Skeletal muscle tissue (tissue), 5 donors: ENCODE results near the gene NEBL. TPM values are rescaled to one million over a fixed set of nuclear protein-coding genes. Genes with fewer than 3 reads are reported as not detected.

ENCODE experiments used
- H3K27ac ChIP-seq: one replicate; pipeline ENCODE4 v1.7.0; 2013; ENCODE audit warnings: mild to moderate bottlenecking, low read depth, low read length, inconsistent platforms
- H3K27me3 ChIP-seq, 3 donors: one replicate each; pipeline ENCODE4 v1.7.0; 2013; ENCODE audit warnings: low read length in 3 of 3; ENCODE audit not compliant: control insufficient read depth in 3 of 3, insufficient read depth in 3 of 3
- H3K36me3 ChIP-seq, 3 donors: one replicate each; pipeline ENCODE4 v1.7.0; 2013; ENCODE audit warnings: low read length in 3 of 3; ENCODE audit not compliant: control insufficient read depth in 3 of 3, insufficient read depth in 3 of 3
- H3K4me1 ChIP-seq, 3 donors: one replicate each; pipeline ENCODE4 v1.7.0; 2013; ENCODE audit warnings: low read length in 3 of 3, mild to moderate bottlenecking in 3 of 3; ENCODE audit not compliant: control insufficient read depth in 3 of 3, insufficient read depth in 3 of 3
- H3K4me3 ChIP-seq, 3 donors: one replicate each; pipeline ENCODE4 v1.7.0; 2013; ENCODE audit warnings: low read length in 3 of 3
- H3K9ac ChIP-seq, 3 donors: one replicate each; pipeline ENCODE4 v1.7.0; 2013; ENCODE audit warnings: low read length in 3 of 3, mild to moderate bottlenecking in 3 of 3, moderate library complexity in 2 of 3, low read depth in 1 of 3
- H3K9me3 ChIP-seq, 3 donors: one replicate each; pipeline ENCODE4 v1.7.0; 2013; ENCODE audit warnings: low read length in 3 of 3; ENCODE audit not compliant: control insufficient read depth in 3 of 3
- small RNA-seq: library from RNA; depleted of rRNA; stranded (forward); fragments of <200 nt; gene quantifications from one replicate; pipeline ENCODE3, GENCODE V24; 2014
- total RNA-seq: library from RNA; depleted of rRNA; stranded (reverse); fragments of >200 nt; gene quantifications from one replicate; pipeline ENCODE4 v1.2.3, GENCODE V29; 2014
- donor health status: Osteomylitis.

NEBL gene
- total RNA-seq, 1 donor from 2014 or later, result 6.8 TPM

DNA sequence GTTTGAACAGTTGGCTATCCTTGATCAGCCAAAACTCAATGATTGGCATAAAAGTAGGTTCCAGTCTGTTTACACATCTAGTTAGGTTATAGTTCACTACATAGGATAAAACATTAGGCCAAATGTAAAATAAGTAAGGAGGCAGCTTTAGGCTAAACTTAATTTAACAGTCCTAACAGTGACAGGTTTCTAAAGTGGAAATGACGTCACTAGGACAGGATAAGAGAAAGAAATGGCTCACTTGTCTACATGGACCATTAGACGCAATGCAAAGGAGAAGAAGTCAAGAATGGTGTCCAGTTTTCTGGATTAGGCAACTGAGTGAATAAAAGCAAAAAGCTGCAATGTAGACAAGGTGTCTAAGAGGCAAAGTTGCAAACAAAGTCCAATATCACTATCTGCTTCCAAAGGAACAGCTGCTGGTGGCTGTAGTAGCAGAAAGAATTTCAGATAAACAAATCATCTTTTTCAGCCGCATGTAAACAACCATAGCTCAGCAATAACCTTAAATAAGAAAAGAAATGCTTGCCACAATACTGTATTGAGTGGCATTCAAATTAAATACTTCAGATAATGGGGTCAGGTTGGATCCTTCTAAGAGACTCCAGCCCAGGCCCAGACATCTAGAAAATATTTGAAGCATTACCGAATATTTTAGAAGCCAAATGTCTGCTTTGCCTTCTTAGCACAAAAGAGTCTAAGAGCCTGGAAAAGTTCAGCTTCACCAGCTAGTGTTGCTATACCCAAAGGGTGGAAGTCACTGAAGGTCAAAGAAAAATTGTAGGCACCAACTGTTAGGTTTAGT is 154.2 kb downstream of the NEBL start:
- no peaks in the 10 kb centered on the region for H3K36me3 ChIP-seq
- H3K4me3 ChIP-seq, result no peak overlapping the region
- no peaks in the 10 kb centered on the region for H3K9me3 ChIP-seq

DNA sequence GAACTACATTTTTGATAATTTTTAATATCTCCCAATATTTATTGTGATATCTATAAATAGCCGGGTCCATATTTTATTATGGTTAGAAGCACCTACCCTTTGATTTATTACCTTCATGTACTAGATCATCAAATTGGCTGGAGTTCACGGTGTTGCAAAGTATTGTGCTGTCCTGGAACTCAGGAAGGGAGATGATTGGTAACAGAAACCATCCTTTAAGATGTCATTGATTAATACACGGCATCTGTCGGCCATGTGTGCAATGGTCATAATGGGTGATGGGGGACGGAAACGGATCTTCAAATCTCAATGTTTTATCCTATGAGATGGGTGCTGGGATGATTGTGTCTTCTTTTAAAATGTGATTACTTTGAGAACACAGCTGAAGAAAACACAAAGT is 157.0 kb downstream of the NEBL start:
- Histone ChIP-seq H3K27me3 (no peaks in the 10 kb centered on the region), H3K4me3 (no peak overlapping the region), H3K9ac (no peak overlapping the region), H3K4me1 (peaks cover 0 to 2% (median 0%) of the 10 kb centered on the region in 3 donors), H3K27ac (no peak overlapping the region), H3K36me3 (no peaks in the 10 kb centered on the region), H3K9me3 (no peaks in the 10 kb centered on the region)

More for the DNA sequence above, 154.2 kb downstream of the NEBL start:
- Histone ChIP-seq H3K9ac (no peak overlapping the region), H3K4me1 (peaks cover 0 to 2% (median 0%) of the 10 kb centered on the region in 3 donors), H3K27ac (no peak overlapping the region), H3K27me3 (no peaks in the 10 kb centered on the region)

DNA sequence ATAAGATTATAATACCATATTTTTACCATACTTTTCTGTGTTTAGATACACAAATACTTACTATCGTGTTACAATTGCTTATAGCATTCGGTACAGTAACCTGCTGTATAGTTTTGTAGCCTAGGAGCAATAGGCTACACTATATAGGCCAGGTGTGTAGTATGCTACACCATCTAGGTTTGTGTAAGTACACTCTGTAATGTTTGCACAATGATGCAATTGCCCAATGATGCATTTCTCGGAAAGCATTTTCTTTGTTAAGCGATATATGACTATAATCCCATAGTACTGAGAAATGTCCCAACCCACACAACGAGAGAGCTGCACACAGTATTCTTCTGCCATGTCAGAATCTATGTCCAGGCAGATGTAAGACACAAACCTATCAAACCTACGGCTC is 160.0 kb downstream of the NEBL start:
- Histone ChIP-seq H3K4me3 (no peak overlapping the region), H3K4me1 (no peaks in the 10 kb centered on the region), H3K27me3 (no peaks in the 10 kb centered on the region), H3K9ac (no peak overlapping the region), H3K36me3 (no peaks in the 10 kb centered on the region), H3K9me3 (peaks cover 0 to 3% (median 0%) of the 10 kb centered on the region in 3 donors), H3K27ac (no peak overlapping the region)

Small RNA genes within 50 kb of the gene (small RNA-seq; reads per million reads assigned to genes)
- gene AL157398.1, result not detected
- gene MTND1P21, result not detected
